Stimulated activated CD4-positive, alpha-beta T cell treated with anti-CD3 and anti-CD28 coated beads, Interleukin-2, amount 100 ng/mL, for 24 hours (primary cell): ENCODE data around the gene ARFGEF2.
"Not testable (repeated sequence)": the region's sequence is repeated elsewhere in the genome, so short reads cannot be mapped to it uniquely, and the experiment has no call there.

ENCODE experiments used
- DNase-seq, 2 donors: peaks; one replicate each; pipeline ENCODE4 v3.0.0-alpha.2; 2020

ARFGEF2 gene

DNA sequence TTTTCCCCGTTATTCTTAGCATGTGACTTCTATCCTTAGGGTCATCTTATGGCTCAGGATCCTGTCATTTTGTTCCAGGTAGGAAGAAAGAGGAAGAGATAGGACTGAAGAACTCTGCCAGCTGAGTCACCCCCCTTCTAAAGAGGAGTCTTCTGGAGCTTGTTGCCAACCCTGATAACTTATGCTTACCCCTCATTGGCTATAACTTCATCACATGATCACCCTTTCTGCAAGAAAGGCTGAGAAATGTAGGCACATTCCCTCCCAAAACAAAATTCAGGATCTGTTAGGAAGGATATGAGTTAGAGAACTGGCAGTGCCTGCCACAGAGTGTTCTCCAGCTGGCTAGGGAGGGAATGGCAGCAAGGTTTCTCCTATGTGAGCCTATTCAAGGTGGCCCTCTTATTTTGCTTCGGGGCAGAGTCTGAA, 35.6 kb downstream of the ARFGEF2 start:
- DNase-seq: no peak

- no peak for DNase-seq
These were observed 36.0 kb downstream of the ARFGEF2 start for GRCh38 chr20:48957533-48957932.

- DNase-seq: no peak
These were observed 37.2 kb downstream of the ARFGEF2 start for GRCh38 chr20:48958743-48959142.

GRCh38 chr20:48959899-48960550, 38.5 kb downstream of the ARFGEF2 start:
- DNase-seq: no peak

- DNase-seq: no peak
These were observed 40.9 kb downstream of the ARFGEF2 start for GRCh38 chr20:48962421-48962820.

DNA sequence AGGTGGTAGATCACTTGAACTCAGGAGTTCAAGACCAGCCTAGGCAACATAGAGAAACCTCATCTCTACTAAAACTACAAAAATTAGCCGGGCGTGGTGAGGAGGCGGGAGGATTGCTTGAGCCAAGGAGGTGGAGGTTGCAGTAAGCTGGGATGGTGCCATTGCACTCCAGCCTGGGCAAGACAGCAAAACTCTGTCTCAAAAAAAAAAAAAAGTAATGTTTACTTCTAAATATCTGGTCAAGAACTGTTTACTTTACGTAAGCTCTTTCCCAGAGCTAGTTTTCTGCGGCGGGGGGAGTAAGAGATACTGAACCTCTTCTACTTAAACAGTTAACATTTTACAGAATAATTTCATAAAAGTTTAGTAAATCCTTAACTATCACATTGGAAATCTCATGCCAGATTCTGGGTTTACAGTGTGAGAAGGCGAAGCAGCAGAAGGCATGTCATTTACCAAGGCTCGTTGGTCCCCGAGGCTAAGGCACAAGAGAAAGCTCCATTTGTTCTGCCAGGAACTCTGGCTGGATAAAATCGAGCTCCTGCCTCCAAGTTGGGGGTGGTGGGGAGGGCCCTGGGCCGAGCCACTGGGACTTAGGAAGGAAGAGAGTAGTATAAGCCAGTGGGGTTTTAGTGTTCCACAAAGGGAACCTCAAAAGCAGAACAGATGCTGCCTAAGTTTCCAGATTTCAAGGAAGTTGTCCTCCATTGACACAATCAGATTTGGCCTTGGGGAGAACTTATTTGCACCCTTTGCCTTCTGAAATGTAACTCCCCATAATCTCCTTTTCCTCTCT, 41.7 kb downstream of the ARFGEF2 start:
- DNase-seq: no peak

DNA sequence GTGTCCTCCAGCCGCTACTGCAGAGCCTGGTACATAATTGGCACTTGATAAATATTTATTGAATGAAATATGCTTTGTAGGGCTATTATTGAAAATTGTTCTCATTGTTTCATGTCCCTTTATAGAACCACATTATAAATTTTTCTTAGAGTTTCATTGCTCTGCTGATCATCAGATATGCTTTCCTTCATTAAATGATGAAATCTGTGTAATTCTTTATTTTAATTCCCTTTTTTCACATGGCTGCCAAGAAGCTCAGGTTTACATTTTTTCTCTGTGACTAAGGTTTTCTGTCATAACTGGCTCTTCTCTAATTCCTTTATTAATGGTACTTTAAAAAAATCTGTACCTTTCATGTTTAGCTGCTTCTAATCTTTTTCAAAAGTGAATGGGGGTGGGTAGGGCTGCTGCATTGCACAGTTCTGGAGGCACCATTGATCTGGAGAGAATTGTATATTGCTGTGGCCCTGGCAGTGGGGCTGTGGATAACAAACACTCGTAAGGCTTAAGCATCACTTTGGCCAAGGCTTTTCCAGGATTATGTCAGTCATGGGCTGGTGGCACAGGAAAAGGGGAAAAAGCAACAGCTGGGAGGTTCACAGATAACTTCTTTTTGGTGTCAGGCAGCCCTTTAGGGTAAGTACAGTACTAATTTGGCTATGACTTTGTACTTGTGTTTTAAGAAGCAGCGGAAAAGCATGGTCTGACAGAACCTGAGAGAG, 43.8 kb downstream of the ARFGEF2 start:
- no peak for DNase-seq

GRCh38 chr20:48970681-48971365, 49.3 kb downstream of the ARFGEF2 start:
- no peak for DNase-seq

GRCh38 chr20:48971956-48972355, 50.4 kb downstream of the ARFGEF2 start:
- no peak for DNase-seq

- no peak for DNase-seq
These were observed 51.3 kb downstream of the ARFGEF2 start for GRCh38 chr20:48972816-48973215.

GRCh38 chr20:48975955-48976354, 54.4 kb downstream of the ARFGEF2 start:
- DNase-seq: no peak

GRCh38 chr20:48979980-48980379, 58.5 kb downstream of the ARFGEF2 start:
- DNase-seq: not testable (repeated sequence)

- DNase-seq: no peak
These were observed 62.2 kb downstream of the ARFGEF2 start for GRCh38 chr20:48983423-48984400.

DNA sequence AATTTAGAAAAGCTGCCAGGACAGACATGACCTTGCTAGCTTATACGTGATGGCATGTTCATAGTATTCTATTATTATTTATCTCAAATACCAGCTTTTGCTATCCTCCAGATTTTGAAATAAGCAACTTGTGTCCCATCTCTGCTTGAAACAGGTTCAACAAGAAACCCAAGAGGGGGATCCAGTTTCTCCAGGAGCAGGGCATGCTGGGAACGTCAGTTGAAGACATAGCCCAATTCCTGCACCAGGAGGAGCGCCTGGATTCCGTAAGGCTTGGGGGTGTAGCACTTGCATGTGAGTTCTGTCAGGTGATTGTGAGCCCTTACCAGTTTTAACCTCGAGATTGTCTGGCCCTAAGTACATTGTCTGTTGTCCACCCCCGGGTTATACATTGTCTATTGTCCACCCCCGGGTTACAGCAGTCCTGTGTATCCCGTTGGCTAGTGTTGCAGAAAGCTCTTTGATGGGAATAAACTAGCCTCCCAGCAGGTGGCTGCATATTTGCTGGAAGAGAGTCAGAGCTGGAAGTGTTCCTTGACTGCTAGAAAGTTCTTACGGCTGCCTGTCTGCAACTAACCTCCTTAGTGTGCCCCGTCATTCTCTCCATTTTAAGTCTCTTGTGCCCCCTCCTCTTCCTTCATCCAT, 63.2 kb downstream of the ARFGEF2 start:
- no peak for DNase-seq

DNA sequence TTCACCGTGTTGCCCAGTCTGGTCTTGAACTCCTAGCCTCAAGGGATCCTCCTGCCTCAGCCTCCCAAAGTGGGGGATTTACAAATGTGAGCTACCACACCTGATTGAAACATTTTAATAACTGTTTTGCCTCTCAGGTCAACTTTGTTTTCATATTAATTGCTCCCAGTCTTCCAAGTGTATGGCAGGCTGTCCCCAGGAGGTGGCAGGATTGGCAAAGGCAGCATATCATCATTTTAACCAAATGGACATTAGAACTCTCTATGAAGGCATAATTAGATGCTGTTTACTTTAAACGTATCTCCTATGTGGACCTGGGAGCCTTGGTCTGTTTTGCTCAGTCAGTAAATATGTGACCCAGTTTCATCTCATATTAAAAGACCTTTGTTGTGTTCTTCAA, 65.4 kb downstream of the ARFGEF2 start:
- no peak for DNase-seq

DNA sequence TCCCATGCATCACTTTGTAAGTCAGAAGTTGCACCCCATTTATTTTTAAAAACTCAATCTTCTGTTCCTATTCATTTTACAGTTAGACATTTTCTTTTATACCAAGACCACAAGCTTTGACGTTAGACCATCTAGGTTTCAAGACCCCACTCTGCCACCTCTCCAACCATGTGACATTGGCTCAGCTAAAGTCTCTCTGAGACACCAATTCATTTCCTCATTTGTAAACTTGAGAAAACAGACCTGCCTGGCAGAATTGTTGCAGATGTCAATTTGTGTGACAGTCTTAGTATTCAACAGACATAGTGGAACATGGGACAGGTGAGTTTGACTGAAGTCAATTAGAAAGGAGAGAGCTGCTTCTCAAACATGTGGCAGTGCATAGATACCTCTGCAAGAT, 69.0 kb downstream of the ARFGEF2 start:
- no peak for DNase-seq

GRCh38 chr20:48995589-48995988, 74.1 kb downstream of the ARFGEF2 start:
- no peak for DNase-seq

DNA sequence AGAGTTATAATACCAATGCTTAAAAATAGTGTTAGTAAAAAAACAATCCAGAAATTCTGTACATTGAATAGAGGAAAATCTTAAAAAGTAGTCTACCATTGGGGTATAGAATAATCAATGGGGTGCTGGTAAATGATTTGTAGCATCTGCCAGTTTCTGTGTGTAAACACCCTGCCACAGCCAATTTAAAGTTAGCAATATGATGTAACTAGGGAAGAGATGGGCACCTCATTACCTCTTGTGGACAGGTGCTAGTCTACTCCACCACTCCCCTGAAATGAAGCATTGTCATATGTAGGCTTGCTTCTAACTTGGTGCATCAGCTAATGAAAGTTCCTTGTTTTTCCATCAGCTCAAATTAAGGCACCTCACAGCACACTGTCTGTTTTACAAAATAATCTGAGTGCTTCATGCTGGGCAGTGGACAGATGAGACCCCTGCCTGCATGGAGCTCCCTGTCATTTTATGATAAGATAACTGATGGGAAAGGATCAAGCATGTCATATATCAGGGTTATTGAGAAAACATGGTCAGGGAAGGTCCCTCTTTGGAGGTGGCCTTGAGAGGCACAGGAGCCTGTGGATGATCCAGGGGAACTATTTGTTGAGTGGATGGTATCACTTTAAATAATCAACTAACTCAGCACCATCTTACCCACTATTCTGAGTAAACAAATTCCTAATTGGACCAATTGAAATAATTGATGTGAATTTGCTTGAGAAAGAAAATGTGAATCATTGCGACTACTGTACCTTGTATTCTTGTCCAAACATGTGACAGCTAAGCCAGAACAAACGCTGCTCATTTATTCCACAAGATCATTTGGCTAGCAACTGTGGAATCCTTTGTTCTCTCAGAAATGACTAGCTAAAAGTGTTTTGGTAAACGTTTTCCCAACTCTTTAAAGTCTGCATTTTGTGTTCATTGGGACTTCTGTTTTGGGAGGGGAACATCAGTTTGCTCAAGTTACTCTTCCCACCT, 78.7 kb downstream of the ARFGEF2 start:
- no peak for DNase-seq

- no peak for DNase-seq
These were observed 80.2 kb downstream of the ARFGEF2 start for GRCh38 chr20:49001741-49002140.

- DNase-seq: no peak
These were observed 85.0 kb downstream of the ARFGEF2 start for GRCh38 chr20:49006446-49006980.
